Aorta (tissue), 5 donors: ENCODE data around the gene MOV10L1. TPM values are rescaled to one million over a fixed set of nuclear protein-coding genes. Genes with fewer than 3 reads are reported as not detected.

Source experiments
- ATAC-seq: fragments of 200-7000 bp; cut with Tn5 transposase; one replicate; pipeline ENCODE4 v1.9.1; 2022; ENCODE audit warnings: moderate library complexity; ENCODE audit not compliant: low FRiP score
- DNase-seq, 2 donors: peaks; one replicate each; pipeline ENCODE4 v3.0.0-alpha.2; 2020
- H3K27ac ChIP-seq, 2 donors: one replicate each; pipeline ENCODE4 v1.5.1; 2013; ENCODE audit warnings: low read length in 2 of 2, mild to moderate bottlenecking in 2 of 2, moderate library complexity in 2 of 2, control low read depth in 1 of 2, inconsistent platforms in 1 of 2, low read depth in 1 of 2
- H3K27me3 ChIP-seq, 2 donors: one replicate each; pipeline ENCODE4 v1.6.1; 2013; ENCODE audit warnings: control low read depth in 1 of 2, low read length in 1 of 2, mild to moderate bottlenecking in 1 of 2, moderate library complexity in 1 of 2; ENCODE audit not compliant: insufficient read depth in 2 of 2, control insufficient read depth in 1 of 2
- H3K36me3 ChIP-seq, 2 donors: one replicate each; pipeline ENCODE4 v1.6.1; 2013; ENCODE audit warnings: control low read depth in 1 of 2, low read length in 1 of 2, mild to moderate bottlenecking in 1 of 2; ENCODE audit not compliant: insufficient read depth in 2 of 2, control insufficient read depth in 1 of 2
- H3K4me1 ChIP-seq, 2 donors: one replicate each; pipeline ENCODE4 v1.6.1; 2013; ENCODE audit warnings: low read length in 2 of 2, control low read depth in 1 of 2, mild to moderate bottlenecking in 1 of 2, moderate library complexity in 1 of 2; ENCODE audit not compliant: insufficient read depth in 2 of 2, control insufficient read depth in 1 of 2
- H3K4me3 ChIP-seq, 2 donors: one replicate each; pipeline ENCODE4 v1.5.1; 2013; ENCODE audit warnings: low read length in 2 of 2, control low read depth in 1 of 2, mild to moderate bottlenecking in 1 of 2
- H3K9me3 ChIP-seq: one replicate; pipeline ENCODE4 v1.6.1; 2013; ENCODE audit warnings: mild to moderate bottlenecking, low read length; ENCODE audit not compliant: control insufficient read depth
- WGBS, 2 donors: extraction: QIAGEN DNeasy Blood & Tissue Kit; methylation state at CpG; one replicate each; pipeline ENCODE4 v1.1.7; 2013; 5-methylcytosine and 5-hydroxymethylcytosine counted together
- intact Hi-C, 2 donors: fragments of 100-400 bp; cut with DNase I; formaldehyde crosslinking; loops; one replicate each; pipeline versions ENCODE4 v1.14.2 to v1.15.0; 2022
- polyA plus RNA-seq, 2 donors: library from polyadenylated mRNA; stranded (reverse); fragments of 200-250 nt; gene quantifications; one replicate each; pipeline ENCODE4 v1.2.3, GENCODE V29; 2013
- total RNA-seq, 2 donors: library from RNA; stranded (reverse); fragmentation: NEBNext Ultra II Directional; extraction: Animal tissue kit (Norgen Biotek cat#: 25700); gene quantifications; one replicate each; pipeline ENCODE4 v1.2.1, GENCODE V29; 2021
- donor health status: healthy with polysubstance abuse.
- donor health status: Bipolar disorder and iron deficiency.
- donor health status: DM: no; HTN: no; CAD: no.
- donor health status: DM: no; HTN: no; CAD: no.
- donor health status: DM: yes; HTN: yes; CAD: no.

MOV10L1 gene
- total and polyA plus RNA-seq, 4 donors, result 0.10 to 4.2 (median 2.4) TPM

- peak in 1 of 2 donors; percentile 49 for DNase-seq
- Histone ChIP-seq H3K4me1 (no peaks in the 10 kb centered on the region), H3K36me3 (no peaks in the 10 kb centered on the region), H3K27me3 (no peaks in the 10 kb centered on the region), H3K4me3 (no peak overlapping the region), H3K9me3 (peaks cover 2% of the 10 kb centered on the region), H3K27ac (no peak overlapping the region)
- WGBS, 2 donors, result 77 to 84% methylated on average over 11 of the region's 11 CpGs
- no peak for ATAC-seq
- intact Hi-C loops, result no loop called here
Observed at GRCh38 chr22:50089231-50089630, 575 bp upstream of the MOV10L1 start.

GRCh38 chr22:50090412-50090714, 557 bp downstream of the MOV10L1 start:
- H3K36me3 ChIP-seq, result no peaks in the 10 kb centered on the region
- H3K27ac ChIP-seq, result no peak overlapping the region
- WGBS, 2 donors, result 89 to 93% methylated on average over 22 of the region's 22 CpGs
- DNase-seq (peak in 1 of 2 donors; percentile 74), ATAC-seq (no peak)
- H3K27me3 ChIP-seq, result no peaks in the 10 kb centered on the region
- no peak overlapping the region for H3K4me3 ChIP-seq
- H3K4me1 ChIP-seq, result no peaks in the 10 kb centered on the region
- intact Hi-C loops, result no loop called here
- peaks cover 2% of the 10 kb centered on the region for H3K9me3 ChIP-seq

GRCh38 chr22:50091092-50091768, 1.4 kb downstream of the MOV10L1 start:
- no peak for ATAC-seq
- intact Hi-C loops, result no loop called here
- Histone ChIP-seq H3K4me1 (no peaks in the 10 kb centered on the region), H3K27me3 (no peaks in the 10 kb centered on the region), H3K36me3 (no peaks in the 10 kb centered on the region), H3K9me3 (peaks cover 2% of the 10 kb centered on the region), H3K4me3 (no peak overlapping the region), H3K27ac (no peak overlapping the region)
- 87 to 88% methylated on average over 29 of the region's 29 CpGs for WGBS, 2 donors
- peak in 1 of 2 donors; percentile 65 for DNase-seq

GRCh38 chr22:50092342-50092741, 2.5 kb downstream of the MOV10L1 start:
- Histone ChIP-seq H3K27me3 (no peaks in the 10 kb centered on the region), H3K4me3 (no peak overlapping the region), H3K4me1 (no peaks in the 10 kb centered on the region), H3K36me3 (no peaks in the 10 kb centered on the region), H3K27ac (no peak overlapping the region), H3K9me3 (peaks cover 2% of the 10 kb centered on the region)
- ATAC-seq (no peak), DNase-seq (peak in 1 of 2 donors; percentile 17)
- intact Hi-C loops, result no loop called here
- WGBS, 2 donors, result 68 to 71% methylated on average over 5 of the region's 5 CpGs

GRCh38 chr22:50098052-50098451, 8.2 kb downstream of the MOV10L1 start:
- 94 to 95% methylated on average over 3 of the region's 3 CpGs for WGBS, 2 donors
- ATAC-seq, result no peak
- no peaks in the 10 kb centered on the region for H3K36me3 ChIP-seq

GRCh38 chr22:50101870-50102565, 12.2 kb downstream of the MOV10L1 start:
- H3K27me3 ChIP-seq, result no peaks in the 10 kb centered on the region
- H3K27ac ChIP-seq, result no peak overlapping the region
- 90 to 92% methylated on average over 10 of the region's 10 CpGs for WGBS, 2 donors
- H3K4me1 ChIP-seq, result no peaks in the 10 kb centered on the region
- no peak for DNase-seq
- no peak overlapping the region for H3K4me3 ChIP-seq
- H3K36me3 ChIP-seq, result no peaks in the 10 kb centered on the region
- ATAC-seq, result no peak
- intact Hi-C loops, result no loop called here
- H3K9me3 ChIP-seq, result no peaks in the 10 kb centered on the region

More at GRCh38 chr22:50098052-50098451, 8.2 kb downstream of the MOV10L1 start:
- intact Hi-C loops, result no loop called here
- H3K4me3 ChIP-seq, result no peak overlapping the region
- H3K27me3 ChIP-seq, result no peaks in the 10 kb centered on the region
- H3K4me1 ChIP-seq, result no peaks in the 10 kb centered on the region
- no peak for DNase-seq
- no peak overlapping the region for H3K27ac ChIP-seq
- no peaks in the 10 kb centered on the region for H3K9me3 ChIP-seq

GRCh38 chr22:50102946-50103345, 13.1 kb downstream of the MOV10L1 start:
- no peak for ATAC-seq
- no peaks in the 10 kb centered on the region for H3K4me1 ChIP-seq
- intact Hi-C loops, result no loop called here
- no peak overlapping the region for H3K27ac ChIP-seq
- WGBS, 2 donors, result 63 to 65% methylated on average over 11 of the region's 11 CpGs
- DNase-seq, result peak in 1 of 2 donors; percentile 37
- H3K4me3 ChIP-seq, result no peak overlapping the region
- H3K27me3 ChIP-seq, result no peaks in the 10 kb centered on the region
- H3K9me3 ChIP-seq, result no peaks in the 10 kb centered on the region
- H3K36me3 ChIP-seq, result no peaks in the 10 kb centered on the region

- no peaks in the 10 kb centered on the region for H3K4me1 ChIP-seq
- no peaks in the 10 kb centered on the region for H3K9me3 ChIP-seq
- 80 to 86% methylated on average over 6 of the region's 6 CpGs for WGBS, 2 donors
- H3K27me3 ChIP-seq, result no peaks in the 10 kb centered on the region
- peak in 1 of 2 donors; percentile 36 for DNase-seq
- H3K27ac ChIP-seq, result no peak overlapping the region
- H3K4me3 ChIP-seq, result no peak overlapping the region
- no peak for ATAC-seq
- intact Hi-C loops, result no loop called here
- H3K36me3 ChIP-seq, result no peaks in the 10 kb centered on the region
Observed at GRCh38 chr22:50104141-50104544, 14.3 kb downstream of the MOV10L1 start.
